H7 (cell line): ENCODE results near the gene ADARB1. TPM values are rescaled to one million over a fixed set of nuclear protein-coding genes. Genes with fewer than 3 reads are reported as not detected.

ENCODE experiments used
- DNase-seq: peaks from one replicate; pipeline ENCODE4 v3.0.0; 2012
- H3K27me3 ChIP-seq: 2 replicates; pipeline ENCODE4 v1.6.0; 2011; ENCODE audit warnings: mild to moderate bottlenecking, low read length; ENCODE audit not compliant: control insufficient read depth, insufficient read depth
- H3K36me3 ChIP-seq: replicated peaks from 2 replicates; pipeline ENCODE4 v1.5.1; 2011; ENCODE audit warnings: low read length; ENCODE audit not compliant: control insufficient read depth, insufficient read depth
- H3K4me3 ChIP-seq: 2 replicates; pipeline ENCODE4 v1.5.1; 2011; ENCODE audit warnings: low read depth, mild to moderate bottlenecking, control low read depth, low read length, moderate library complexity; ENCODE audit not compliant: insufficient read depth
- total RNA-seq: library from RNA; depleted of rRNA; stranded (reverse); fragments of >200 nt; shearing (Covaris generic); gene quantifications from 2 replicates; pipeline ENCODE4 v1.2.3, GENCODE V29; 2014

The ADARB1 gene
- total RNA-seq, 1 experiment from 2014 or later: 5.5 TPM

DNA sequence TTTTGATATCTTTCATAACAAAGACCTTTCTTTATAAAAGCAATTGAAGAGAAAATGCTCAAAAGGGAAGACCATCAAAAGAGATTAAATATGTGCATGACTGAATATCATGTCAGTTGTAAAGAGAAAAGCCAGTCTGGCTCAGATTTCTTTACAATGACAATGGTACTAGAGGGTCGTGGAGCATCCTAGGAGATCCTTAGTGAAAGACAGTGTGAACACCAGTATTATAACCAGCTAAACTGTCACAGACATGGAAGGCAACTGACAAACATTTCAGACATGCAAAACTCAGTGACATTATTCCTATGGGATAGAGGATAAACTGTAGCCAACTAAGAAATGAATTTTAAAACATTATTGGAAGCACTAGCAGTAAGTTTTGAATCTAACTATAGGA lies 27.1 kb upstream of the ADARB1 start:
- H3K27me3 ChIP-seq: no peaks in the 10 kb centered on the region
- no peak for DNase-seq
- H3K4me3 ChIP-seq: no peak overlapping the region
- no peaks in the 10 kb centered on the region for H3K36me3 ChIP-seq

DNA sequence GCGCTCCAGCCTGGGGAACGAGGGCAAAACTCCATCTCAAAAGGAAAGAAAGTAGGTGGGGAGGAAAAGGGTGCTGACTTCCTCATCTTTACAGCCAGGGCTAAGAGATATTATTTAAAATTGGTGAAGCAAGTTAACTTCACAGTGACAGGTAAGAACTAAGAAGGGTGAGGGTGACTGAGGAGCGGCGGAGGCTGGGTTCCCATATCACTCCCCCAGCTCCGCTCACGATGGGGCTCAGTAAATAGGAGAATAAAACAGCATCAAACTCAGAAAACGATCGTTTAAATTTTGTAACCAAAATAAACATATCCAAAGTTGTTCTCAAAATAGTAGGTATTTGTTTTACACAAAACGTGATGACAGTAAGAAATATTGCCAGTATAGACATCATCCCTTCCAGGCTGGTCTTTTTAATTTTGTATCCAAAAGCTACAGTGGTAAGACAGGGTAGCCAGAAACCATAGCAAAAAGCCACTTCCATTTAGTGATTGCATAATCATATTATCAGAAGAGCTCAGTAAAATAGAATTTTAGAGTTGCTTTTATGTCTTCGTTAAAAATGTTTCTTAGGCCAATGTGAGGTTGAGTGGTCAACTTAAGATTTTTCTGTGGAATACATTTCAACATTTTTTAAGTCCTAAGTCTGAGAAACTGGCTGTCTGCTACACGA lies 26.2 kb upstream of the ADARB1 start:
- no peak overlapping the region for H3K4me3 ChIP-seq
- H3K36me3 ChIP-seq: no peaks in the 10 kb centered on the region
- H3K27me3 ChIP-seq: no peaks in the 10 kb centered on the region
- no peak for DNase-seq

DNA sequence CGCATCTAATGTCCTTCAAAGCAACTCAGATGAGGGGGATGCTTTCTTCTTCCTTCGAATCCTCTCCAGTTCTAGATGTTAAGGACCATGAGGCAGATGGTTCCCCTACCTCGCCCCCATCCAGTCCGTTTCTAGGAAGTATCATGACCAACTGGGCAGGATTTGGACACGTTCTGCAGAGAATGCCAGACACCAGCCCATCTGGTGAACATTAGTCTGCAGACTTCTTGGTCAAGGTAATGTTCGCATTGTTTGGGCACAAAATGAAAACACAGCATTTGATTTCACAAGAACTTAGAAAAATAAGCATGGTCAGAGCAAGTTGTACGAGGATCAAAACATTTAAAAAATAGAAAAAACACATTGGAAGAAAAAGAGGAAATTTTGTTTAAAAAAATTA lies 25.4 kb upstream of the ADARB1 start:
- no peaks in the 10 kb centered on the region for H3K36me3 ChIP-seq
- peak; percentile 16 for DNase-seq
- H3K27me3 ChIP-seq: no peaks in the 10 kb centered on the region
- H3K4me3 ChIP-seq: no peak overlapping the region

DNA sequence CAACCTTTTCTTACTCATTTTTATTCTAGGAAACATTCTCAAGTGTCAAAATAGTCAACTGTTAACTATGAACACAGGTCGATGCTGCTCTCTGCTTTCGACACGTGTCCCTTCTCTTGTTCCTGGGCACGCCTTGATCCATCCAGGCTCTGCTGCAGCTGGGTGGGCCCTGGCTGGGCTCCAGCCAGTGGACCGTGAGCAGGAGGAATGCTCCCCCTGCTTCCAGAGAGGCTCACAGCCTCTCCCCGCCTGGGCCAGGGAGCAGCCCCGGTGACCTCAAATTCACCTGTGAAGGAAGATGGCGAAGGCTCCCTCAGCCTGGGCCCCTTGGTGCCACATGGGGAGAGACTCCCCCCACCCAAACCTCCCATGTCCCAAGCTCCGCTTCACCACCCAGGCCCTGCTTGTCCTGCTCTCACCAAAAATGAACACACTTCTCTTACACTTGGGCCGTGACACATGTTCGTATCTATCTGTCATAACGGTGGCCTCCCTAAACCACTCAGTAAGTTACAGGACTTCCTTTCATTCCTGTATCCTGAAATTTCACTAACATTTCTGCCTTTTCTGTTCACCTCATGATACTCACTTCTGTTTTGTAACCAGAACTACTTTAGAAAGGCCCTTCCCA lies 24.6 kb upstream of the ADARB1 start:
- Histone ChIP-seq H3K36me3 (no peaks in the 10 kb centered on the region), H3K27me3 (no peaks in the 10 kb centered on the region)
- peak; percentile 61 for DNase-seq

DNA sequence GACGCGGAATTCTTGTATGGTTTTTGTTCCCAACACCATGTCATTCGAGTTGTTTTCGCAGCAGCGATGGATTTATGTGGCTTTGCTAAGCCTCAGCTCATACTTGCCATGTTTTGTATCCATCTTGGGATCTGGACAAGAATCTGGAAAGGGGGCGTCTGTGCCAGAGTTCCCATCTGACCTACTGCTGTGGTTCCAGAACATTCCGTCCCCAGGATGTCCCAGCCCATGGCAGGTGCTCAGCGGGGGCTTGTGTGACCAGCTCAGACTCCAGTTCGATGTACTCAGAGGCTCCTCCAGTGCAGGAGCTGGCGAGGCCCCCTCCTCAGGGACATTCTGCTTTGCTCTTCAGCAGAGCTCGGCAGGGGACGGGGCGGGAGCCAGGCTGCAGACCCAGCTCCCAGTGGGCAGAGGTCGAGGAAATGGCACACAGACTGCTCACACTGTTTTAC lies 24.0 kb upstream of the ADARB1 start:
- Histone ChIP-seq H3K4me3 (no peak overlapping the region), H3K36me3 (no peaks in the 10 kb centered on the region), H3K27me3 (no peaks in the 10 kb centered on the region)
- DNase-seq: peak; percentile 78

More for the DNA sequence above, 24.6 kb upstream of the ADARB1 start:
- H3K4me3 ChIP-seq: no peak overlapping the region

DNA sequence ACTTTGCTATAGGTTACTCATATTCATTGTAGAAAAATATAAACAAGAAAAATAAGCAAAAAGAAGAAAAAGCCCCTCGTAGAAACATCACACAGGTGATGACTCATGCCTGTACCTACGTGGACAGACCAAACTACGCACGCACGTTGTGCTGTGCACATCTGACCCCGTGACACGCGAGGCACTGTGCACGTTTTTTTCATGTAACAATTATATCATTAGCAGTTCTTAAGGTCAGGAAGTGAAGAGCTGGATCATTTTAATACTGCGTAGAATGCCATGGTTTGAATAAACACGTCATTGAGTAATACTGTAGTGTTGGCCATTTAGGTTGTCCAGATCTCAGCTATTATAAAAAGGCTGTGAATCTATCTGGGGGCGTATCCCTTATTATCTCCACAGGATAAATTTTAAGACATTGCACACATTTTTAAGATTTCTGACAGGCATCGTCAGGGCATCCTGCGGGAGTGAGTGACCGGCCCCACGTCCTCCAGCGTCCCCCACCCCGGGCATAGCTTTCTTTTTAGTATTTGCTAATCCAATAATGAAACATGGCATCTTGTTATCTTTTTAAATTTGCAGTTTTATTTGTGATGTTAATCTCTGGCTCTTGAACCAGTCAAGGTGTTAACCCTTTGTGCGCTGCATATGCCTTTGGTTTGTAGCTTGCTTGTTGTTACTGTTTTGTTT lies 23.4 kb upstream of the ADARB1 start:
- Histone ChIP-seq H3K36me3 (no peaks in the 10 kb centered on the region), H3K4me3 (no peak overlapping the region), H3K27me3 (no peaks in the 10 kb centered on the region)
- DNase-seq: peak; percentile 51

DNA sequence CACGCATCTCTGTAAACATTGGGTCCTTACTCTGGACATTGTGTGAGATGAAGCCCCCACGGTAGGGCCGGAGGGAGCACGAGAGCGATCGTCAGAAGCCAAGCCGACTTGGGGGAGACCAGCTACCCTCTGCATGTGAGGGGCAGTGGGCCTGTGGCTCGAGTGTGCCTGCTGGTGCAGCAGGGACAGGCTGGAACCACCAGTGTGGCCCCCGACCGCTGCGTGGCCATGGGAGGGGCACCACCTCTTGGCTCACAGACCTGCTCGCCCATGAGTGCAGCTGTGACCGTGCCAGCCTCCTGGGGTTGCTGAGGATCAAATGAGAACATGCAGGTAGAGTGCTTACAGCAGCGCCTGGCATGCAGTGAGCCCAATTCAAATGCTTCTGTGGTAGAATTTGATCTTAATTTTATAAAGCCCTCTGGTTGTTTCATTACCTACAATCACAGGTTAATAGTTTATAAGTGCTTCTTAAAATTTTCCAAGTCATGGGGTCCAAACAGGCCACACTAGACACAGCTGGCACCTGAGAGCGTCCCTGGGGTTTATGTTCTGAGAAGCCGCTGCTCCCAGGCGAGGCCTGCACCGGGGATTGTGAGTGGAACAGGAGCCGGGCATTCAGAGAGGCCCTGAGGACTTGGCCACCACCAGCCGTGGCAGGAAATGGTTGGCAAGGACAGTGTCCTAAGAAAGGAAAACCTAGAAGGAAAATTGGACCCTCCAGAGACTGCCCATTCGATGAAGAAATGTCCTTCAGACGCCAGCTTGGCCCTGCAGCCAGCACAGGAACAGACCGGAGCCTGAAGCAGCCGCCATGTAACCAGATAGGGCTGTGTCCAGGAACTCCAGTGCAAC lies 22.6 kb upstream of the ADARB1 start:
- no peaks in the 10 kb centered on the region for H3K27me3 ChIP-seq
- H3K36me3 ChIP-seq: no peaks in the 10 kb centered on the region
- DNase-seq: peak; percentile 60
- H3K4me3 ChIP-seq: no peak overlapping the region

DNA sequence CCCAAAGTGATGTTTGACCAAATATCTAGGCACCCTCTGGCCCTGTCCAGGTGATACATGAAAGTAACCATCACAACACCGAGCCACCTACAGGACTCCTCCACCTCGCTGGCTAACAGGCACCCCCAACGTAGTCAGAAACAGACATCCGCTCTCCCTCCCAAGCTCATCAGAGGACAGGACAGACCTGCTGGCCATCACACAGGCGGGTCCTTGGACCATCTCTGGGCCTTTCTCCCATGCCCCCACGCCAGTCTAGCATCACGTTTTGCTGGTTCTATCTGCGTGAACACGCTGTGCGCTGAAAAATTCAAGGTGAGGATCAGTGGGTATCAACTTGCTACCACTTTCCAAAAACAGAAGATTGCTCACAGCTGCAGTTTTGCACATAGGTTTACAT lies 21.4 kb upstream of the ADARB1 start:
- H3K4me3 ChIP-seq: no peak overlapping the region
- no peaks in the 10 kb centered on the region for H3K36me3 ChIP-seq
- DNase-seq: peak; percentile 43
- no peaks in the 10 kb centered on the region for H3K27me3 ChIP-seq

DNA sequence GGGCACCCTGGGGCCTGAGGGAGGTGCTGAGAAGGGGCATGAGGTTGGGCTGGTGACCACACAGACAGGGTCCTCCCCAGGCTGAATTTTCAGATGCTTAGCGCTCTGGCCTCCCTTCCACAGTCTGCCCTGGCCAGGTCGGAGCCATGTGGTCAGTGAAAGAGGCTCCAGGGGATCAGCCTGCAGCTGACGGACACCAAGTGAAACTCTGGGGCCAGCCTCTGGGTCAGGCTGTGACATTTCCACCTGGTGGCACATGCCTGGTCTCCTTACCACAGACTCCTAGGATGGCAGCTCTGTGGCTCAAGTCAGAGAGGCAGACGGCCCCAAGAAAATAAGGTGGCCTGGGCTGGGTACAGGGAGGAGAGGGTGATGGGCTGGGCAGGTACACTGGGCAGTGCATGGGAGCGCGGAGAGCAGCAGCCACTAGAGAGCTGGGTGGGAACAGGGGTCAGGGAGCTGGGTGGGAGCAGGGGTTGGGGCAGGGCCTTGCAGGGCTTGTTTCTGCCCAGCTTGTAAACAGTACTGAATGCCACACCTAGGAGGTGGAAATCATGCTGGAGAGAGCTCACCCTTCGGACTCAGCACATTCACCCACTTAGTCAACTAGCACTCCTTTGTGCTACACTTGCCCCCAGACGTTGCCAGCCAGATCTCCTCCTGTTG lies 20.7 kb upstream of the ADARB1 start:
- H3K27me3 ChIP-seq: no peaks in the 10 kb centered on the region
- H3K4me3 ChIP-seq: no peak overlapping the region
- H3K36me3 ChIP-seq: no peaks in the 10 kb centered on the region
- peak; percentile 47 for DNase-seq

DNA sequence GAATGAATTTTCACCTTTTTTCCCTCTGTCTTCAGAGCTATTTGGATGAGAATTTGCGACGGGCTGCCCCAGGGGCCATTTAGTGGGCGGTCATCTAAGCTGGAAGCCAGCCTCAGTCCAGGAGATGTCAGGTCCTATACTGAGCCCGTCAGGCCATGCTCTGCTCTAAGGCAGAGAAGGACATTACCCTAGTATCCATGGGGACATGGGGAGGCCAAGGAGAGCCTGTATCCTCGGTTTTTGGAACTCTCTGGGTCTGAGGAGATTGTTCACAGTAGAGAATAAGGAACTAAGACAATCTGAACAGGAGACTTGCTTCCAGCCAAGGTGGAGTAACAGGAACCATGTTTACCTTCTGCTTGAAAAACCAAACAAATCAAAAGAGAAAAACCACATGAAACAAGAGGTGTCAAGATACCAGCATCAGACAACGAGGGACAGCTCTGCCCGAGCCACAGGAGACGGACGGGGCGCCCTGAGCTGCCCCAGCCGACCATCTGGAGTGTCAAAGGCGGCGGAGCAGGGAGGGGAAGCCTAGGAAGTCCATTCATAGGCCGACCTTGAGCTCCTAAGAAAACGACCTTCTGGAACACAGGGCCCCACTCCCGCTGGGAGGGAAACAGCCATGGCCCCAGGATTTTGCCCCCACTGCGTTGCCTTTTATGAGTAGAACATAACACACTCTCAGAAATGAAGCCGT lies 20.0 kb upstream of the ADARB1 start:
- H3K4me3 ChIP-seq: no peak overlapping the region
- H3K27me3 ChIP-seq: no peaks in the 10 kb centered on the region
- no peaks in the 10 kb centered on the region for H3K36me3 ChIP-seq
- DNase-seq: peak; percentile 63

DNA sequence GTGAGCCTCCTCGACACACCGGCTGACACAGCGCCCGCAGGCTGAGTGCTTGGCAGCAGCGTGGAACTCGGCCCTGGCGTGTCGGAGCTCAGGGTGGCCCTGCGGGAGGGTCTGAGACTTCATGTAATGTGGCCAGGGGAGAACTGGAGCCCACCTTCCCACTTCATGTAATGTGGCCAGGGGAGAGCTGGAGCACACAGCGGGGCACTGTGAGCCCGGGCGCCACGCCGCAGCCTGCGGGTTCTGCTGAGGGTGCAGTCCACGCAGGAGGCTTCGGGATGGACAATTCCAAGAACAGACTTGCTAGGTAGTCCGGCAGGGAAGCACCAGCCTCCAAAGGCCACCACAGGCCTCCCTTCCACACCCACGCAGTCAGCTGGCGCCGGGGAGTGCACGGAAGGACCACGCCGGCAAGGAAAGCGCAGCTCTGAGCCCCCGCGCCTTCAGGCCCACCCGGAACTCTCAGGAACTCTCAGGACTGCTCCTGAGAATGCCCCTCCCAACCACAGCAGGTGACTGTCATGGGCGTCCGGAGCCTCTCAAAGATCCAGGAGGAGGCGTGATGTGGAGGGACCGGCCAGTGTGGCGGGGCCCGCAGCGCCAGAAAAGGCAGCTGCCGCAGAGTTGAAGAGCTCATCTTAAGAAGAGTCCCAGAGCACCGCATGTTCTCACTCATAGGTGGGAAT lies 19.3 kb upstream of the ADARB1 start:
- H3K4me3 ChIP-seq: no peak overlapping the region
- no peaks in the 10 kb centered on the region for H3K36me3 ChIP-seq
- H3K27me3 ChIP-seq: no peaks in the 10 kb centered on the region
- peak; percentile 64 for DNase-seq

DNA sequence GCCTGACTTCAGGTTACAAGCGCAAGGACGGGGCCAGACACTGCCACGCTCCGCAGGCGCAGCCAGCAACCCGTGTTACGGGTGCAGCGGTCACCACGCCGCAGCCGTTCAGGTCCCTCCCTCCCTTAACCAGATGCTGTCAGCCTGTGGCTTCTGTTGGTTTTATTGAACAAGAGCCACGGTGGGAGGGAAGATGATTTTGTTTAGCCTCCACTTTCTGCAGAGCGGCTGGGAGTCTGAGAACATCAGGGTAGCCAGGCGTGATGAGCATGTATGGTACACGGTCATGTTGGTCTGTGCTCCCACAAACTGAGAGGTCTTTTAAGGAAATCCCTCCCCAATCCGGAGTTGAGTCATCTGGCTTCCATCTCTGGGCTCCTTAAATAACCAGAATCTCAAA lies 18.5 kb upstream of the ADARB1 start:
- DNase-seq: peak; percentile 52
- Histone ChIP-seq H3K36me3 (no peaks in the 10 kb centered on the region), H3K4me3 (no peak overlapping the region), H3K27me3 (no peaks in the 10 kb centered on the region)

DNA sequence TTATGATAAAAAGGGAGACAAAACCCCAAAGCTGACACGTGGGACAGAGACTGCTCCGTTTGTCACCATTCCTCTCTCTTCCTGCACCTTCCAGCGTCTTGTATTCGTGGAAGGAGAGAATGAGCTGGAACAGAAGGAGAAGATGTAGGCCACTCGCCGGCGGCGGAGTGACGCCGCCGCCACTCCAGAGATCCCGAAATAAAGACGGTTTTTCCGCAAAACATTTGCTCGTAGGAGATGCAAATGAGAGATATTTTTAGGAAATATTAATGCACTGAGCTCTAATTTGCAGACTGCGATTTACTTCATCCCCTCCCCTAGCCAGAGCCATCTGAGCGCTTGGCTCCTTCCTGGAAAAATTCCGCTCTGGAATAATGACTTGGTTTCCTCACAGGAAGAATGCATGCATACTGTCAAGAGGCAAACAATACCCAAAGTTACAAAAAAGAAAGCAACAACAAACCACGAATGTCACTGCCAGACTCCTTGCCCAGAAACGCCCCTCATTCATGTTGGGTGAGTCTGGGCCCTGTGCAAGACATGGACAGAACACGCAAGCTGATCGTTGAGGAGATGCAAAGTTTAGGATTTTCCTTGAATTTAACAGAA lies 18.0 kb upstream of the ADARB1 start:
- H3K36me3 ChIP-seq: no peaks in the 10 kb centered on the region
- no peak for DNase-seq
- H3K27me3 ChIP-seq: no peaks in the 10 kb centered on the region
- no peak overlapping the region for H3K4me3 ChIP-seq
